IPS-18a (cell line): Measurements from ENCODE around the gene CNN3.
A peak's percentile ranks its signal among the peaks of the same experiment; 100 is the strongest.

Source experiments
- H3K27ac ChIP-seq: one replicate; pipeline ENCODE4 v1.5.1; 2013; ENCODE audit warnings: low read length
- H3K27me3 ChIP-seq: one replicate; pipeline ENCODE4 v1.6.1; 2013; ENCODE audit warnings: mild to moderate bottlenecking, low read length; ENCODE audit not compliant: control insufficient read depth, insufficient read depth
- H3K36me3 ChIP-seq: one replicate; pipeline ENCODE4 v1.6.1; 2013; ENCODE audit warnings: low read depth, low read length; ENCODE audit not compliant: control insufficient read depth
- H3K4me1 ChIP-seq: one replicate; pipeline ENCODE4 v1.6.1; 2013; ENCODE audit warnings: low read depth, low read length; ENCODE audit not compliant: control insufficient read depth
- H3K4me3 ChIP-seq: one replicate; pipeline ENCODE4 v1.5.1; 2013; ENCODE audit warnings: low read length
- H3K9ac ChIP-seq: one replicate; pipeline ENCODE4 v1.6.1; 2013; ENCODE audit warnings: mild to moderate bottlenecking, low read length, moderate library complexity
- H3K9me3 ChIP-seq: one replicate; pipeline ENCODE4 v1.6.1; 2013; ENCODE audit warnings: low read depth, low read length; ENCODE audit not compliant: control insufficient read depth

CNN3 gene

GRCh38 chr1:94926915-94927404 lies at the start of gene CNN3:
Gene CNN3, minus strand, starts transcription at chr1:94927110. Its CDS starts 216 bp downstream, at chr1:94926894.
- peak within 1 kb of the TSS; percentile 94 for H3K27ac ChIP-seq
- H3K9ac ChIP-seq = peak within 1 kb of the TSS; percentile 98
- peaks cover 35% of the 10 kb centered on the region for H3K4me1 ChIP-seq
- peak within 1 kb of the TSS; percentile 97 for H3K4me3 ChIP-seq
- H3K9me3 ChIP-seq = no peaks in the 10 kb centered on the region
- no peaks in the 10 kb centered on the region for H3K36me3 ChIP-seq
- no peaks in the 10 kb centered on the region for H3K27me3 ChIP-seq

GRCh38 chr1:94974824-94975223 lies 47.9 kb upstream of the CNN3 start:
- Histone ChIP-seq H3K36me3 (no peaks in the 10 kb centered on the region), H3K9me3 (no peaks in the 10 kb centered on the region), H3K4me3 (no peak overlapping the region), H3K27me3 (no peaks in the 10 kb centered on the region), H3K4me1 (peaks cover 12% of the 10 kb centered on the region), H3K27ac (no peak overlapping the region), H3K9ac (no peak overlapping the region)

GRCh38 chr1:94974241-94974640 lies 47.3 kb upstream of the CNN3 start:
- no peaks in the 10 kb centered on the region for H3K36me3 ChIP-seq
- peaks cover 12% of the 10 kb centered on the region for H3K4me1 ChIP-seq
- no peak overlapping the region for H3K27ac ChIP-seq
- H3K27me3 ChIP-seq = no peaks in the 10 kb centered on the region
- no peak overlapping the region for H3K4me3 ChIP-seq
- H3K9ac ChIP-seq = no peak overlapping the region
- H3K9me3 ChIP-seq = no peaks in the 10 kb centered on the region

GRCh38 chr1:94973309-94973922 lies 46.5 kb upstream of the CNN3 start:
- H3K9me3 ChIP-seq = no peaks in the 10 kb centered on the region
- no peak overlapping the region for H3K9ac ChIP-seq
- H3K4me3 ChIP-seq = no peak overlapping the region
- peaks cover 12% of the 10 kb centered on the region for H3K4me1 ChIP-seq
- H3K27me3 ChIP-seq = no peaks in the 10 kb centered on the region
- no peaks in the 10 kb centered on the region for H3K36me3 ChIP-seq
- no peak overlapping the region for H3K27ac ChIP-seq

GRCh38 chr1:94971491-94971924 lies 44.6 kb upstream of the CNN3 start:
- Histone ChIP-seq H3K9me3 (no peaks in the 10 kb centered on the region), H3K9ac (no peak overlapping the region), H3K27me3 (no peaks in the 10 kb centered on the region), H3K4me1 (peaks cover 12% of the 10 kb centered on the region), H3K4me3 (no peak overlapping the region), H3K36me3 (no peaks in the 10 kb centered on the region), H3K27ac (no peak overlapping the region)

GRCh38 chr1:94970783-94971182 lies 43.9 kb upstream of the CNN3 start:
- H3K9me3 ChIP-seq = no peaks in the 10 kb centered on the region
- H3K4me3 ChIP-seq = no peak overlapping the region
- peaks cover 12% of the 10 kb centered on the region for H3K4me1 ChIP-seq
- H3K36me3 ChIP-seq = no peaks in the 10 kb centered on the region
- H3K27me3 ChIP-seq = no peaks in the 10 kb centered on the region
- H3K9ac ChIP-seq = no peak overlapping the region
- H3K27ac ChIP-seq = no peak overlapping the region

GRCh38 chr1:94969137-94969536 lies 42.2 kb upstream of the CNN3 start:
- Histone ChIP-seq H3K27ac (no peak overlapping the region), H3K4me3 (no peak overlapping the region), H3K9ac (no peak overlapping the region), H3K4me1 (peaks cover 12% of the 10 kb centered on the region), H3K27me3 (no peaks in the 10 kb centered on the region), H3K9me3 (no peaks in the 10 kb centered on the region), H3K36me3 (no peaks in the 10 kb centered on the region)

- H3K4me3 ChIP-seq = no peak overlapping the region
- no peaks in the 10 kb centered on the region for H3K36me3 ChIP-seq
- H3K27ac ChIP-seq = no peak overlapping the region
- no peaks in the 10 kb centered on the region for H3K27me3 ChIP-seq
- no peaks in the 10 kb centered on the region for H3K9me3 ChIP-seq
- H3K9ac ChIP-seq = no peak overlapping the region
- peaks cover 8% of the 10 kb centered on the region for H3K4me1 ChIP-seq
These were observed 39.1 kb upstream of the CNN3 start for GRCh38 chr1:94966033-94966432.

GRCh38 chr1:94963864-94964263 lies 37.0 kb upstream of the CNN3 start:
- Histone ChIP-seq H3K4me1 (peaks cover 3% of the 10 kb centered on the region), H3K9ac (no peak overlapping the region), H3K9me3 (no peaks in the 10 kb centered on the region), H3K36me3 (no peaks in the 10 kb centered on the region), H3K4me3 (no peak overlapping the region), H3K27ac (no peak overlapping the region), H3K27me3 (no peaks in the 10 kb centered on the region)

- no peak overlapping the region for H3K4me3 ChIP-seq
These were observed 35.7 kb upstream of the CNN3 start for GRCh38 chr1:94962409-94963265.

GRCh38 chr1:94961988-94962387 lies 35.1 kb upstream of the CNN3 start:
- H3K27ac ChIP-seq = no peak overlapping the region
- H3K36me3 ChIP-seq = no peaks in the 10 kb centered on the region
- H3K4me1 ChIP-seq = peaks cover 3% of the 10 kb centered on the region
- no peak overlapping the region for H3K4me3 ChIP-seq
- no peak overlapping the region for H3K9ac ChIP-seq
- H3K9me3 ChIP-seq = no peaks in the 10 kb centered on the region
- H3K27me3 ChIP-seq = no peaks in the 10 kb centered on the region

More at GRCh38 chr1:94962409-94963265, 35.7 kb upstream of the CNN3 start:
- Histone ChIP-seq H3K27ac (no peak overlapping the region), H3K4me1 (peaks cover 3% of the 10 kb centered on the region), H3K36me3 (no peaks in the 10 kb centered on the region), H3K27me3 (no peaks in the 10 kb centered on the region), H3K9me3 (no peaks in the 10 kb centered on the region), H3K9ac (no peak overlapping the region)
